ENCODE results near the gene FARP2.

The FARP2 gene

DNA sequence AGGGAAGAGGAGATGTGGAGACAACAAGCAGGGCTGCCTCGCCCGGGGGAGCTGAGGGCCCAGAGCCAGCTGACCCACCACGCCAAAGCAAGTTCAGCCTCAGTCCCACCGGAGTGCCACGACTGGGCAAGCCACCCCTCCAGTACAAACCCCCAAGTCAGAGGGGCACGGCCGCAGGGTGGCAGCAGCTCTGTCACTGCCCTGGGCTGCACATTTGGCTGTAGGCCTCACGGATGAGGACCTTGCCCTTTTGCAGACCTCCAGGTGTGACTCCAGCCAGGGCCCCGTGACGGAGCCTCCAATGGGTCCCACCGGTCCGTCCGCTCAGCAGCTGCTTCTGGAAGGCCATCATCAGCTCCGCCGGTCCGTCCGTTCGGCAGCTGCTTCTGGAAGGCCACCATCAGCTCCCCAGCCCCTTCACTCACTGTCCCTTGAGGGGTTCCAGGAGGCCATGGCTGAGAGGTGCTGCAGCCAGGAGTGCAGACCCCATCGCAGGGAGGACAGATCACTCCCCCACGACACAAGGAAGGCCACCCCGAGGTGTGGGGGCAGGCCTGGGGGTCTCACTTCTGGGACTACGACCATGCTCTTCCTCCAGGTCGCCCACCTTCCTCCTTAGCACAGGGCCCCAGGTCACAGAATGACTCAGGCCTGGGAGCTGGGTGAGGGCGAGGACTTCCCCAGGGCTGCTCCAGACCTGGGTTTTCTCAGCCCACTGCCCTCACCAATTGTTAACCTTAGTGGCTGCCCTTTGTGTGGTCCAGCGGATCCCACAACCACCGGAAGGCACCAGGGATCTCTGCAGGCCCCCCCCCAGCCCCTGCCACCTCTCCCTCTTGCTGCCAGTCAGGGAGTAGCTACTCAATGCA is 176.9 kb downstream of the FARP2 start:
- no peak for DNase-seq (ENCODE audit: low read depth)

GRCh38 chr2:241534293-241534692 is 178.2 kb downstream of the FARP2 start:
- no peak for DNase-seq (ENCODE audit: low read depth)

- no peak for DNase-seq (ENCODE audit: low read depth)
Measured at GRCh38 chr2:241534701-241535375, 178.8 kb downstream of the FARP2 start.

DNA sequence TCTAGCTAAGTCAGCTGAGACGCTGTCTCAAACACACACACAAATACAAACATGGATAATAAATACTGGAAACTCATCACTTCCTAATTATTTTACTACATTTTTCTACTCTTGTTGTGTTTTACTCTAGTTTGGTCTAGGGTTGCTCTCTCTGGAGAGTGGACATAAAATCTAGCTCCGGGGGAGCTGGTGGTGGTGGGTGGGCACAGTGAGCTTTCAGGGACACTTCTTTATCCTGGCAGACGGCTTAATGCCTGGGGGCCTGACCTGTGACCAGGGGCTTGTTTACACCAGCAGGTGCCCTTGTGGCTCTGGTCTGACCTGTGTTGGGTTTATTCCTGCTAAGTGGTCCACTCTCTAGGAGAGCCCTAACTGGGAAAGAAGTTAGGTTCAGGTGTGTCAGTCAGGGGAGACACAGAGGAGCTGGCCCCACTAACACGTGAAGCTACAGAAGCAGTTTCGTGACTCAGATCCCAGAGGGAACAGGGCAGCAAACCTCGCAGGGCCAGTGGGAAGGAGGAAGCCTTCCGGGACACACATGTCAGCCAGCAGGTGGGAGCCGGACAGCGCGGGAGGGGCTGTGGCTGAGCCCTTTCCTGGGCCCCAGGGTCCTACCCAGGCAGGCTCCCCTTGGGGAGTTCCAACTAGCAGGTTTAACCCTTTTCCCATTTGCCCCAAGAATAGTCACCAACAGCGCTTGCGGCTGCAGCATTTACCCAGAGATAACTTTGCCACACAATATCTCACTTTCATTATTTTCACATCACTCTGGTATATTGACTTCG is 180.0 kb downstream of the FARP2 start:
- DNase-seq (ENCODE audit: low read depth), result no peak

GRCh38 chr2:241538838-241539615 is 182.9 kb downstream of the FARP2 start:
- no peak for DNase-seq (ENCODE audit: low read depth)

GRCh38 chr2:241539616-241540374 is 183.7 kb downstream of the FARP2 start:
- no peak for DNase-seq (ENCODE audit: low read depth)

DNA sequence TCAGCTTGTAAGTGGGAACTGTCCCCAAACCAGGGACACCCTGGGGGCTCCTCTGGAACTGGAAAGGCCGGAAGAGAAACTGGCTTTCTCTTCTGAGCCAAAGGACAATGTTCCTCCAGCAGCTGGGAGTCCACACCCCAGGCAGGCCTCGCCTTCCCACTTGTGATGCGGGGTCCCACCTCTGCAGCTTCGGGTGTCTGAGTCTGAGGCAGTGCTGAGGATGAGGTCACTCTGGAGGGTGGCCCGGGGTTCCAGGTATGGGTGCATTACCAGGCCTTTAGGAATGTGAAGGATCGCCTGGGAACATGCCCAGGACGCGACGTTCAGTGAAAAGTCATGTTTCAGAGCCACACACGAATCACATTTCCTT is 184.3 kb downstream of the FARP2 start:
- no peak for DNase-seq (ENCODE audit: low read depth)

DNA sequence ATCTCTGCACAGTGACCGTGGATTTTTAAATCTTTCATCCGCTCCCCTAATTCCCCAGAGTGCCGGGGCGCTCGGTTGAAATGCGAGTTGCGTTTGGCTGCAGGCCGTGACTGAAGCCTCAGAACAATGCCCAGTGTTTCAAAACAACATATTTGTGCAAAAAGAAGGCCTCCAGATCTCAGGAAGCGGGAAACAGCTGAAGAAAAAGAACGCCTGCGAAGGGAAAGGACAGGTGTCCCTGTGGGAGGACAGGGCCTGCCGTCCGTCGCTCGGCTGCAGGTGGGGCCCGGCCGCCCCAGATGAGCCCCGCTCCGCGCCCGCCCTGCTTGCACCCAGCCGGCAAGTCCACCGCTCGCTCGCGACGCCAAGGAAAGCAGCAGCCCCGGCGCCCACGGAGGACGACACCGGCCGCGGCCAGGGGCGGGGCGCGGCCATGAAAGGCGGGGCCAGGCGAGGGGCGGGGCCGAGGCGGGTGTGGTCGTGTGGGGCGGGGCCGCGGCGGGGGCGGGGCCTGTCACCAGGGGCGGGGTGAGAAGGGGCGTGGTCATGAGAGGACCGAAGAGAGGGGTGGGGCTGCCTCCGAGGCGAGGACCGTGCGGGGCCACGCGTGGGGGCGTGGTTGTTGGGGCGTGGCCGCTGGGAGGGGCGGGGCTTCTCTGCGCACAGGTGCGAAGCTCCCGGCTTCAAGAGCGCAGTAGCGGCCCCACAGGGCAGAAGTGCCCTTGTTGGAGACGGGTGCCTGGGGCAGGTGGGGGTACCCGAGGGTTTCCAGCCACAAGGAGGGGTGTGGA is 184.9 kb downstream of the FARP2 start:
- DNase-seq (ENCODE audit: low read depth), result peak; percentile 64

DNA sequence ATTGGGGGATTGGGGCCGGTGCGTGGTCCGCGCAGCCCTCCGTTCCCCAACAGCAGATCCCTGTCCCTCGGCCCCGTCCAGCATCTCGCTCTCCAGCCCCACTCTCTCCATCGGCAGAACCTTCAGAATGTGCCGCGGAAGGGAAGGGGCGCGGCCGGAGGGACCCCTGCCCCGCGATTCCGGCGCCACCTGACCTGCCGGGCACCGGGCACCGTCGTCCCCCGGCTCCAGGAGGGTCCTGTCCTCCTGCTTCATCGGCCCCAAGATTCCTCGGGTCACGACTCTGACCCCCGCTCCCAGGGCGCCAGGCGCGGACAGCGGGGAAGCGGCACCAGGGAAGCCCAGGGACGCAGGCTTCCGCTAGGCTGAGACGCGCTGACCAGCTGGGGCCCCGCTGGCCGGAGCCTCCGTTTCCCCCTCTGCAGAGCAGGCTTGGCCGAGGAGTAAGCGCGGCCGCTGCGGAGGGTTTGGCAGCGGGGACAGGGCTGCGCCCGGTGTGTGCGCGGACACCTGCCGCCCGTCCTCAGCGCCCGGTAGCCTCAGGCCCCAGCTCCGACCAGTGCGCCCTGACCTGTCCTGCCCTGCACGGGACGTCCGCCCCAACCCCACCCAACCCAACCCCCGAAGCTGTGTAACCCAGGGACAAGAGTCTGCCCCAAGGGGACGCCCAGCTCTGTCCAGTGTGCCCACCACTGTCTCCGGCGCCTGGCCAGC is 185.6 kb downstream of the FARP2 start:
- DNase-seq (ENCODE audit: low read depth), result no peak

DNA sequence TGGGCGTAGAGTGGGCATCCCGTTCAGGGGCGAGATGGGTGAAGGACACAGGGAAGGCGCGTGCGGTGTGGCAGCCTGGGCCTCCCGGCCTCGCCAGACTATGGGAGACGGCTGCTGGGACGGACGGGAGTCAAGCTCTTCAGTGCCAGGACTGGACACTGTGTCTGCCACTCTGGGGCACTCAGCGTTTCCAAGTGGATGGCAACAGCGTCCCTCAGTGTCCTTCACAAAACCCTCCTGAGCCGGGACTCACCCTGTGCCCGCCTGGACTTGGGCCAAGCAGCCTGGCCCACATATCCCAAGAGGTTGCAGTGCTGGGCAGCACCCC is 186.2 kb downstream of the FARP2 start:
- no peak for DNase-seq (ENCODE audit: low read depth)

Measured in iris pigment epithelial cell (primary cell).